Neural cell (in vitro differentiated cells): ENCODE results near the gene LSM14A.
"Not testable (repeated sequence)": the region's sequence is repeated elsewhere in the genome, so short reads cannot be mapped to it uniquely, and the experiment has no call there.

ENCODE experiments used
- CTCF ChIP-seq: fragments of 450-650 bp; IDR thresholded peaks from 2 replicates; pipeline ENCODE4 v1.5.1; 2014; ENCODE audit warnings: antibody characterized with exemption, mild to moderate bottlenecking, moderate library complexity; ENCODE audit not compliant: poor library complexity, severe bottlenecking
- EZH2 ChIP-seq: fragments of 200-600, 300-800 bp; shearing (Covaris generic), sonication (generic); IDR thresholded peaks from 2 replicates; pipeline ENCODE4 v1.6.1; 2014; ENCODE audit warnings: antibody characterized with exemption, low read length, borderline replicate concordance, mild to moderate bottlenecking; ENCODE audit not compliant: insufficient read depth, poor library complexity, severe bottlenecking
- MXI1 ChIP-seq: fragments of 450-650 bp; conservative IDR thresholded peaks from 2 replicates; pipeline ENCODE4 v1.6.1; 2014; ENCODE audit warnings: antibody characterized with exemption, mild to moderate bottlenecking; ENCODE audit not compliant: poor library complexity, severe bottlenecking
- POLR2AphosphoS5 ChIP-seq: IDR thresholded peaks from 2 replicates; pipeline ENCODE4 v1.6.1; 2012
- REST ChIP-seq: IDR thresholded peaks from 2 replicates; pipeline ENCODE4 v1.6.1; 2012; ENCODE audit warnings: borderline replicate concordance
- SMC3 ChIP-seq: fragments of 450-650 bp; conservative IDR thresholded peaks from 2 replicates; pipeline ENCODE4 v1.6.1; 2014; ENCODE audit warnings: antibody characterized with exemption, mild to moderate bottlenecking, moderate library complexity; ENCODE audit not compliant: poor library complexity

- TF ChIP-seq POLR2AphosphoS5, REST, CTCF, EZH2, MXI1, SMC3: not testable (repeated sequence)
Measured at GRCh38 chr19:34253681-34254045, 81.4 kb downstream of the LSM14A start.
